A549 treated with AZD9567 at 1 μM for 4 hours (cell line): ENCODE data around the gene DBI. TPM values are rescaled to one million over a fixed set of nuclear protein-coding genes. Genes with fewer than 3 reads are reported as not detected.

Experiments
- total RNA-seq: library from RNA; stranded (reverse); fragments of 200-300 nt; extraction: Qiagen RNA extraction; gene quantifications from 5 replicates; pipeline ENCODE4 v1.2.3, GENCODE V29; 2022; ENCODE audit not compliant: insufficient read depth

The DBI gene
- total RNA-seq: 391 to 531 TPM (median 404 TPM) in 5 replicates

DNA sequence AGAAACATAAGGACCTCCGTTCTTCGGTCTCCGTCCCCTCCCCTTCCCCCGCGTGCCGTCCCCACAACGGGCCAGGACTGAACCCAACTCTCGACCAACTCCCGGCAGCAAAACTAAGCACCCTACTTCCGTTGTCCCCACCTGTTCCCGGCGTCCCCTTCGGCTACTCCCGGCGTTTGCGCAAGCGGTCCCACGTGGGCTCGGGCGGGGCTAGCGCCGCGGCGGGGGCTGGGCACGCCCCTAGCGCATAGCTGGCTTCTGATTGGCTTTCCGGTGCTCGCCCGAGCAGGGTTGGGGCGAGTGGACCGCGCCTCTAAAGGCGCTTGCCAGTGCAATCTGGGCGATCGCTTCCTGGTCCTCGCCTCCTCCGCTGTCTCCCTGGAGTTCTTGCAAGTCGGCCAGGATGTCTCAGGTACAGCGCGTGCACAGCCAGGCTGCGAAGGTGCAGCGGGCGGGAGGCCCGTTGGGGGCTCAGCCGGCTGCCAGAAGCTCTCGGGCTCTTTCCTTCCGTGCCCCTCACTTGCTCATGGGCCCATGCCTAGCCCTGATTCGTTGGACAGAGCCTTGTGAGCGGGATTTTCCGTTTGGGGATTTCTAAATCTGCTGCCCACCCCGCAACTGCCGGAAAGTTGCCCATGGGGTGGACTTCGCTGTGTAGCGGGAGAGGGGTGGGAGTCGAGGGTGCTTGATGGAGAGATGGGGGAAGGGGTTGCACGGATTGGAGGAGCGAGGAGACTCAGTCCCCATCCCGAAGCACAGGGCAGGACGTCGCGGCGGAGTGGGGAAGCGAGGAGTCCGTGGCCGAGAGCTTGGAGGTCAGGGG, at the start of gene DBI, which contains the start of gene C2orf76:
TSS of gene DBI (plus strand) at position 329 of the 823 bp plus-strand sequence. CDS start at position 404, 75 bp downstream.
TSS of gene C2orf76 (minus strand) at position 186 of the 823 bp plus-strand sequence. CDS start 26,875 bp downstream, outside the sequence.

Other genes with a start within 250 kb of the DBI start
- gene C1QL2, start 208.2 kb upstream of the DBI start, total RNA-seq: 0.17 to 0.35 TPM (median 0.26 TPM) in 4 of 5 replicates, not detected in the other
- gene STEAP3, start 143.1 kb upstream of the DBI start, total RNA-seq: 42.0 to 49.0 TPM (median 44.6 TPM) in 5 replicates
- 7.6 to 12.0 TPM (median 11.5 TPM) in 5 replicates for gene C2orf76, start 143 bp upstream of the DBI start, total RNA-seq
- 1.9 to 3.3 TPM (median 2.2 TPM) in 5 replicates for gene TMEM37, start 64.9 kb downstream of the DBI start, total RNA-seq
- gene SCTR, start 157.5 kb downstream of the DBI start, total RNA-seq: not detected in 5 replicates
- 0.20 to 0.42 TPM (median 0.30 TPM) in 4 of 5 replicates, not detected in the other for gene CFAP221, start 177.5 kb downstream of the DBI start, total RNA-seq